Measurements from ENCODE around the gene WDR26. TPM values are rescaled to one million over a fixed set of nuclear protein-coding genes. Genes with fewer than 3 reads are reported as not detected.
"Not testable (repeated sequence)": the region's sequence is repeated elsewhere in the genome, so short reads cannot be mapped to it uniquely, and the experiment has no call there.

WDR26 gene
- total RNA-seq, 1 experiment from 2014 or later: 81.4 TPM

- no peak overlapping the region for H2BK5ac ChIP-seq (ENCODE audit: insufficient read length, low read length)
- no peak overlapping the region for H2BK15ac ChIP-seq (ENCODE audit: low read depth, low read length)
- Mint-ChIP-seq H3K4me3 (no peak overlapping the region), H3K9me3 (peaks cover 17 to 23% of the 10 kb centered on the region in 2 experiments; a peak in 3 of 5 replicates), H3K27ac (no peak overlapping the region), H3K27me3 (ENCODE audit: low read depth) (no peaks in the 10 kb centered on the region; the same call in 1 of the 2 replicates), H3K36me3 (ENCODE audit: insufficient read depth in 1 of 3, low read depth in 3 of 3) (peaks cover 2 to 27% (median 2%) of the 10 kb centered on the region in 3 experiments; a peak in 4 of 7 replicates), H3K4me1 (peaks cover 15 to 19% of the 10 kb centered on the region in 2 experiments)
- H4K91ac ChIP-seq (ENCODE audit: insufficient read length, low read depth, low read length): no peak overlapping the region
- no peak overlapping the region for H3T11ph ChIP-seq (ENCODE audit: low read length)
- H2BK20ac ChIP-seq (ENCODE audit: low read depth, low read length, poor library complexity, severe bottlenecking): no peak overlapping the region
- H3K79me1 ChIP-seq (ENCODE audit: insufficient read depth, low read depth, low read length, poor library complexity, severe bottlenecking): no peaks in the 10 kb centered on the region
- no peak overlapping the region for H2AK5ac ChIP-seq (ENCODE audit: insufficient read length, low read length)
- no peak for TF ChIP-seq CTCF (conservative IDR thresholded peaks at IDR 0.05)
- H3K27me3 ChIP-seq (ENCODE audit: insufficient read depth, low read length): no peaks in the 10 kb centered on the region
- no peak overlapping the region for H3K4ac ChIP-seq (ENCODE audit: low read depth, low read length)
- peaks cover 2% of the 10 kb centered on the region; the same call in 1 of the 2 replicates for H3K4me1 ChIP-seq (ENCODE audit: insufficient read depth, low read length)
- H3K18ac ChIP-seq (ENCODE audit: insufficient read length, low read depth, low read length): no peak overlapping the region
- no peak overlapping the region for H3K4me2 ChIP-seq (ENCODE audit: insufficient read depth, insufficient read length, low read length)
- H2AFZ ChIP-seq (ENCODE audit: low read length): no peak overlapping the region
- peaks cover 11% of the 10 kb centered on the region; the same call in 1 of the 2 replicates for H3K79me2 ChIP-seq (ENCODE audit: insufficient read depth, low read length)
- H3K56ac ChIP-seq (ENCODE audit: insufficient read length, low read depth, low read length): no peak overlapping the region
- H4K8ac ChIP-seq (replicated peaks; ENCODE audit: insufficient read length, low read depth, low read length): no peak overlapping the region
- H4K5ac ChIP-seq (ENCODE audit: insufficient read length, low read depth, low read length): no peak overlapping the region
- no peak for DNase-seq
- H3K9ac ChIP-seq (ENCODE audit: extremely low read depth, insufficient read length, low read length): no peak overlapping the region
- no peaks in the 10 kb centered on the region for H3K23me2 ChIP-seq (ENCODE audit: insufficient read length, low read depth, low read length, poor library complexity, severe bottlenecking)
- H3K9me3 ChIP-seq (ENCODE audit: control insufficient read depth, low read depth, low read length): no peaks in the 10 kb centered on the region
- H2BK120ac ChIP-seq (ENCODE audit: low read depth, low read length, poor library complexity, severe bottlenecking): no peak overlapping the region
- no peak overlapping the region for H3K27ac ChIP-seq (ENCODE audit: insufficient read length, low read depth, low read length)
- no CpG with 5 or more reads among the region's 5 CpGs for WGBS (ENCODE audit: extremely low coverage, insufficient read length, low lambda C conversion rate)
- H4K20me1 ChIP-seq (ENCODE audit: control insufficient read depth, insufficient read depth, insufficient read length): no peaks in the 10 kb centered on the region
- no peak overlapping the region for H2BK12ac ChIP-seq (ENCODE audit: insufficient read length, low read depth, low read length)
- no peak overlapping the region for H3K14ac ChIP-seq (ENCODE audit: insufficient read depth, low read length)
- no peak overlapping the region for H3K23ac ChIP-seq (ENCODE audit: insufficient read length, low read depth, low read length)
These were observed 80.3 kb downstream of the WDR26 start for GRCh38 chr1:224353975-224354925.

GRCh38 chr1:224352436-224353085 is 82.0 kb downstream of the WDR26 start:
- not testable (repeated sequence) for H2BK5ac ChIP-seq (ENCODE audit: insufficient read length, low read length); H3K4me1 ChIP-seq (ENCODE audit: insufficient read depth, low read length); H3K79me1 ChIP-seq (ENCODE audit: insufficient read depth, low read depth, low read length, poor library complexity, severe bottlenecking); H3K27me3 ChIP-seq (ENCODE audit: insufficient read depth, low read length); H4K8ac ChIP-seq (replicated peaks; ENCODE audit: insufficient read length, low read depth, low read length); H3K4me3 Mint-ChIP-seq; H3K27me3 Mint-ChIP-seq (ENCODE audit: low read depth); H3K27ac ChIP-seq (ENCODE audit: insufficient read length, low read depth, low read length); H3K4me1 Mint-ChIP-seq; H3K14ac ChIP-seq (ENCODE audit: insufficient read depth, low read length); H3K23ac ChIP-seq (ENCODE audit: insufficient read length, low read depth, low read length); H4K91ac ChIP-seq (ENCODE audit: insufficient read length, low read depth, low read length); H2AFZ ChIP-seq (ENCODE audit: low read length); H3K4ac ChIP-seq (ENCODE audit: low read depth, low read length); H2BK120ac ChIP-seq (ENCODE audit: low read depth, low read length, poor library complexity, severe bottlenecking); H3K79me2 ChIP-seq (ENCODE audit: insufficient read depth, low read length); H4K20me1 ChIP-seq (ENCODE audit: control insufficient read depth, insufficient read depth, insufficient read length); H3K23me2 ChIP-seq (ENCODE audit: insufficient read length, low read depth, low read length, poor library complexity, severe bottlenecking); H4K5ac ChIP-seq (ENCODE audit: insufficient read length, low read depth, low read length); H3K9ac ChIP-seq (ENCODE audit: extremely low read depth, insufficient read length, low read length); H3K18ac ChIP-seq (ENCODE audit: insufficient read length, low read depth, low read length); H3K27ac Mint-ChIP-seq; H2BK15ac ChIP-seq (ENCODE audit: low read depth, low read length); H3K56ac ChIP-seq (ENCODE audit: insufficient read length, low read depth, low read length); H2AK5ac ChIP-seq (ENCODE audit: insufficient read length, low read length); DNase-seq; H2BK12ac ChIP-seq (ENCODE audit: insufficient read length, low read depth, low read length); H3K9me3 ChIP-seq (ENCODE audit: control insufficient read depth, low read depth, low read length); H3T11ph ChIP-seq (ENCODE audit: low read length); H2BK20ac ChIP-seq (ENCODE audit: low read depth, low read length, poor library complexity, severe bottlenecking); H3K4me2 ChIP-seq (ENCODE audit: insufficient read depth, insufficient read length, low read length)
- WGBS (ENCODE audit: extremely low coverage, insufficient read length, low lambda C conversion rate): no CpG with 5 or more reads among the region's 49 CpGs
- Mint-ChIP-seq H3K9me3 (peaks cover 19 to 23% of the 10 kb centered on the region in 2 experiments; a peak in 4 of 5 replicates), H3K36me3 (ENCODE audit: insufficient read depth in 1 of 3, low read depth in 3 of 3) (peaks cover 0 to 21% (median 2%) of the 10 kb centered on the region in 3 experiments; a peak in 4 of 7 replicates)

All from H9 (cell line).